ENCODE measurements around the gene LY6G6C. TPM values are rescaled to one million over a fixed set of nuclear protein-coding genes. Genes with fewer than 3 reads are reported as not detected.

LY6G6C gene
- total and polyA plus RNA-seq, 2 of the 13 experiments (the other 11 are each of a cell fraction or from before 2014, with no cell fraction given) = 0.15 TPM; not detected in 1

DNA sequence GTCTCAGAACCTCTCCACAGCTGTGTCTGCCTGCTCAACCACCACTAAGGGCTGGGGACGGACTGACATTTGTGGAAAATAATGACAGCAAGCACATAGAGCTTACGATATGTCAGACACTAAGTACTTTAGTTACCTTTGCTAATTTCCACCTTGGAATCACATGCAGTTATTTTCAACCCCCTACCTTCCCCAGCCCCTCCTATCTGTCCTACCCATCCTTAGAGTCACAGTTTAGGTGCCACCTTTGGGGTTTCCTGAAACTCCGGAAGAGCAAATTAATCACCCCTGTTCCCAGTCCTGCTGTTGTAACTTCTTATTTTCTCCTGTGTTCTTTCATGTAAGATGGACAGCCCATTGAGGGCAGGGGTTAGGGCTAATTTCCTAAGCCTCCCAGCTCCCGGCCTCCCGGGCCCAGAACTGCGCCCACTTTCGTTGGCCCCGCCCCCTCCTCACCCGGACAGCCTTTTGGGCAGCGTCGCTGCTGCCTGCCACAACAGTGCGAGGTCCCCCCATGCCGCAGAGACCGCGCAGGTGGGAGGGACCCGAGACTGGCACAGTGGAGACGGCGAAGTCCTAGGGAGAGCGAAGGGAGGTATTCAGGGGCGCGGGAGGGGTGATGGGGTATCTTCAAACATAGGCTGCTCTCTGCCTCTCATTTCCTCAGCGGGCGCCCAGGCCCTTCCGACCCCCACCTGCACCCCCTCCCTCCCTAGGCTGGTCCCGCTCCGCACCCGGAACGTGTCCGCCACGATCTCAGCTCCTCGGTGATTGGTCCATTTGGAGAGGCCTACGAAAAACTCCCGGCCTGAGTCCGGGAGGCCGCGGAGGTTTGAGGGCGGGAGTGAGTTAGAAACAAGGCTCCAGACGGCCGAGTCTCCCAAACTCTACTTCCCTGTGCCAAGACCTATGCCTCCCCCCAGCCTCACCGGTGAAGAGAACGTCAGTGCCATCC, 6.4 kb upstream of the LY6G6C start (continued):
- TF ChIP-seq, protein P1, sequence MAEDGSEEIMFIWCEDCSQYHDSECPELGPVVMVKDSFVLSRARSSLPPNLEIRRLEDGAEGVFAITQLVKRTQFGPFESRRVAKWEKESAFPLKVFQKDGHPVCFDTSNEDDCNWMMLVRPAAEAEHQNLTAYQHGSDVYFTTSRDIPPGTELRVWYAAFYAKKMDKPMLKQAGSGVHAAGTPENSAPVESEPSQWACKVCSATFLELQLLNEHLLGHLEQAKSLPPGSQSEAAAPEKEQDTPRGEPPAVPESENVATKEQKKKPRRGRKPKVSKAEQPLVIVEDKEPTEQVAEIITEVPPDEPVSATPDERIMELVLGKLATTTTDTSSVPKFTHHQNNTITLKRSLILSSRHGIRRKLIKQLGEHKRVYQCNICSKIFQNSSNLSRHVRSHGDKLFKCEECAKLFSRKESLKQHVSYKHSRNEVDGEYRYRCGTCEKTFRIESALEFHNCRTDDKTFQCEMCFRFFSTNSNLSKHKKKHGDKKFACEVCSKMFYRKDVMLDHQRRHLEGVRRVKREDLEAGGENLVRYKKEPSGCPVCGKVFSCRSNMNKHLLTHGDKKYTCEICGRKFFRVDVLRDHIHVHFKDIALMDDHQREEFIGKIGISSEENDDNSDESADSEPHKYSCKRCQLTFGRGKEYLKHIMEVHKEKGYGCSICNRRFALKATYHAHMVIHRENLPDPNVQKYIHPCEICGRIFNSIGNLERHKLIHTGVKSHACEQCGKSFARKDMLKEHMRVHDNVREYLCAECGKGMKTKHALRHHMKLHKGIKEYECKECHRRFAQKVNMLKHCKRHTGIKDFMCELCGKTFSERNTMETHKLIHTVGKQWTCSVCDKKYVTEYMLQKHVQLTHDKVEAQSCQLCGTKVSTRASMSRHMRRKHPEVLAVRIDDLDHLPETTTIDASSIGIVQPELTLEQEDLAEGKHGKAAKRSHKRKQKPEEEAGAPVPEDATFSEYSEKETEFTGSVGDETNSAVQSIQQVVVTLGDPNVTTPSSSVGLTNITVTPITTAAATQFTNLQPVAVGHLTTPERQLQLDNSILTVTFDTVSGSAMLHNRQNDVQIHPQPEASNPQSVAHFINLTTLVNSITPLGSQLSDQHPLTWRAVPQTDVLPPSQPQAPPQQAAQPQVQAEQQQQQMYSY (CRISPR knock-in tag; IDR thresholded peaks at IDR 0.05) = no peak
- TF ChIP-seq TSC22D2 (CRISPR knock-in tag; IDR thresholded peaks at IDR 0.05; ENCODE audit: borderline replicate concordance) (no peak), PHF20 (CRISPR knock-in tag; IDR thresholded peaks at IDR 0.05) (no peak), RBM39 (IDR thresholded peaks at IDR 0.05; ENCODE audit: low read depth, low read length, poor library complexity, severe bottlenecking) (no peak)
- TF ChIP-seq, protein P2, sequence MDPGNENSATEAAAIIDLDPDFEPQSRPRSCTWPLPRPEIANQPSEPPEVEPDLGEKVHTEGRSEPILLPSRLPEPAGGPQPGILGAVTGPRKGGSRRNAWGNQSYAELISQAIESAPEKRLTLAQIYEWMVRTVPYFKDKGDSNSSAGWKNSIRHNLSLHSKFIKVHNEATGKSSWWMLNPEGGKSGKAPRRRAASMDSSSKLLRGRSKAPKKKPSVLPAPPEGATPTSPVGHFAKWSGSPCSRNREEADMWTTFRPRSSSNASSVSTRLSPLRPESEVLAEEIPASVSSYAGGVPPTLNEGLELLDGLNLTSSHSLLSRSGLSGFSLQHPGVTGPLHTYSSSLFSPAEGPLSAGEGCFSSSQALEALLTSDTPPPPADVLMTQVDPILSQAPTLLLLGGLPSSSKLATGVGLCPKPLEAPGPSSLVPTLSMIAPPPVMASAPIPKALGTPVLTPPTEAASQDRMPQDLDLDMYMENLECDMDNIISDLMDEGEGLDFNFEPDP (CRISPR knock-in tag; conservative IDR thresholded peaks at IDR 0.05) = no peak

All from HepG2 (cell line).